ENCODE data around the gene RIMS3.
A peak's percentile ranks its signal among the peaks of the same experiment; 100 is the strongest.

The RIMS3 gene

GRCh38 chr1:40648928-40649591, 16.4 kb downstream of the RIMS3 start:
- no peak for TF ChIP-seq CTCF (IDR thresholded peaks at IDR 0.05; ENCODE audit: low read length, missing control alignments)
- H3K4me3 ChIP-seq (replicated peaks; ENCODE audit: low read depth, low read length) = no peak overlapping the region
- no peak for DNase-seq (ENCODE audit: low read depth)

GRCh38 chr1:40648200-40648599, 17.3 kb downstream of the RIMS3 start:
- no peak overlapping the region for H3K4me3 ChIP-seq (replicated peaks; ENCODE audit: low read depth, low read length)
- DNase-seq (ENCODE audit: low read depth) = no peak
- no peak for TF ChIP-seq CTCF (IDR thresholded peaks at IDR 0.05; ENCODE audit: low read length, missing control alignments)

- no peak overlapping the region for H3K4me3 ChIP-seq (replicated peaks; ENCODE audit: low read depth, low read length)
- peak; percentile 54 for DNase-seq (ENCODE audit: low read depth)
- no peak for TF ChIP-seq CTCF (IDR thresholded peaks at IDR 0.05; ENCODE audit: low read length, missing control alignments)
Observed at GRCh38 chr1:40646315-40646714, 19.2 kb downstream of the RIMS3 start.

- no peak for TF ChIP-seq CTCF (IDR thresholded peaks at IDR 0.05; ENCODE audit: low read length, missing control alignments)
- H3K4me3 ChIP-seq (replicated peaks; ENCODE audit: low read depth, low read length) = no peak overlapping the region
Observed at GRCh38 chr1:40645118-40645680, 20.3 kb downstream of the RIMS3 start.

GRCh38 chr1:40641601-40642242, 23.8 kb downstream of the RIMS3 start:
- no peak for DNase-seq (ENCODE audit: low read depth)
- no peak overlapping the region for H3K4me3 ChIP-seq (replicated peaks; ENCODE audit: low read depth, low read length)
- no peak for TF ChIP-seq CTCF (IDR thresholded peaks at IDR 0.05; ENCODE audit: low read length, missing control alignments)

More at GRCh38 chr1:40645118-40645680, 20.3 kb downstream of the RIMS3 start:
- no peak for DNase-seq (ENCODE audit: low read depth)

GRCh38 chr1:40640314-40641076, 25.0 kb downstream of the RIMS3 start:
- no peak overlapping the region for H3K4me3 ChIP-seq (replicated peaks; ENCODE audit: low read depth, low read length)
- DNase-seq (ENCODE audit: low read depth) = no peak
- TF ChIP-seq CTCF (IDR thresholded peaks at IDR 0.05; ENCODE audit: low read length, missing control alignments) = no peak

All from fibroblast of pulmonary artery (primary cell).